Heart left ventricle (tissue), 16 donors: ENCODE data around the gene RNF217. TPM values are rescaled to one million over a fixed set of nuclear protein-coding genes. Genes with fewer than 3 reads are reported as not detected.

Experiments
- ATAC-seq, 4 donors: fragments of 200-7000 bp; cut with Tn5 transposase; one replicate each; pipeline ENCODE4 v1.9.1; 2020 to 2022; ENCODE audit warnings: moderate library complexity in 4 of 4, mild to moderate bottlenecking in 3 of 4, moderate number of reproducible peaks in 1 of 4
- DNase-seq, 5 donors: peaks; one replicate each; pipeline ENCODE4 v3.0.0-alpha.2; 2020
- H3K27ac ChIP-seq, 12 donors: fragments of 200-600 bp; sonication (generic) in 4 of 12; one replicate each; pipeline versions ENCODE4 v1.5.0 to v1.8.0; 2016 to 2022; ENCODE audit warnings: mild to moderate bottlenecking in 2 of 12
- H3K27me3 ChIP-seq, 9 donors: fragments of 200-600 bp; sonication (generic) in 2 of 9; one replicate each; pipeline versions ENCODE4 v1.5.1 to v1.8.0; 2016 to 2022; ENCODE audit warnings: mild to moderate bottlenecking in 3 of 9
- H3K36me3 ChIP-seq, 9 donors: fragments of 200-600 bp; sonication (generic) in 2 of 9; one replicate each; pipeline versions ENCODE4 v1.5.0 to v1.8.0; 2018 to 2022; ENCODE audit warnings: mild to moderate bottlenecking in 2 of 9
- H3K4me1 ChIP-seq, 12 donors: fragments of 200-600 bp; sonication (generic) in 4 of 12; one replicate each; pipeline versions ENCODE4 v1.5.0 to v1.8.0; 2016 to 2022; ENCODE audit warnings: mild to moderate bottlenecking in 3 of 12
- H3K4me3 ChIP-seq, 12 donors: fragments of 200-600 bp; sonication (generic) in 4 of 12; one replicate each; pipeline versions ENCODE4 v1.5.0 to v1.8.0; 2017 to 2022; ENCODE audit warnings: mild to moderate bottlenecking in 9 of 12, moderate library complexity in 4 of 12
- H3K9me3 ChIP-seq, 12 donors: fragments of 200-600 bp; sonication (generic) in 4 of 12; one replicate each; pipeline versions ENCODE4 v1.5.0 to v1.8.0; 2016 to 2022; ENCODE audit warnings: mild to moderate bottlenecking in 1 of 12
- CTCF ChIP-seq, 12 donors: fragments of 200-600 bp; sonication (generic) in 4 of 12; IDR thresholded peaks; one replicate each; pipeline versions ENCODE4 v1.5.0 to v1.8.0; 2018 to 2022; ENCODE audit warnings: antibody characterized with exemption in 12 of 12, mild to moderate bottlenecking in 5 of 12
- POLR2A ChIP-seq, 2 donors: fragments of 450-650 bp; IDR thresholded peaks; one replicate each; pipeline ENCODE4 v1.6.1; 2017; ENCODE audit warnings: antibody characterized with exemption in 2 of 2, mild to moderate bottlenecking in 2 of 2, moderate library complexity in 2 of 2
- WGBS, 4 donors: extraction: QIAGEN DNeasy Blood & Tissue Kit in 2 of 4; methylation state at CpG; one replicate each; pipeline versions ENCODE4 v1.1.5 to v1.1.7; 2013 to 2018; 5-methylcytosine and 5-hydroxymethylcytosine counted together
- intact Hi-C, 10 donors: fragments of 100-400 bp; cut with DNase I; formaldehyde crosslinking; loops; one replicate each; pipeline versions ENCODE4 v1.11.1 to v1.14.2; 2022
- polyA plus RNA-seq, 2 donors: library from polyadenylated mRNA; stranded (reverse); fragments of 200-250 nt; gene quantifications; one replicate each; pipeline ENCODE4 v1.2.3, GENCODE V29; 2013
- total RNA-seq, 9 donors: library from RNA; depleted of rRNA in 2 of 9; stranded (reverse); fragments of >200 nt in 2 of 9; fragmentation: NEBNext Ultra II Directional in 3 of 9; extraction: Animal tissue kit (Norgen Biotek cat#: 25700) in 3 of 9; gene quantifications; one replicate each; pipeline versions ENCODE4 v1.1.0 to v1.2.4, GENCODE V29; 2016 to 2023
- donor health status: ischemic (EF 13 %, LVEDD 7.1; RV severe dilation, severe dysfunction).
- donor health status: healthy with polysubstance abuse.
- donor health status: DM: no; HTN: yes; CAD: no.
- donor health status: DM: no; HTN: no; CAD: no.
- donor health status: ischemic (EF 25% LVEDD 6.9; RV normal size, moderate dysfunction).
- donor health status: ischemic (EF 25% LVEDD 5.7; RV mildly dilated, moderate dysfunction).
- donor health status: healthy.
- donor health status: DM: yes; HTN: yes; CAD: no.
- donor health status: ischemic (EF 35%, LVEDD 5.7; RV mildly dilated, moderate dysfunction).
- donor health status: nonischemic (EF 11% LVEDD 7.7; RV severe dilation, severe dysfunction).
- donor health status: DM: yes; HTN: yes; CAD: no.
- donor health status: PGD.
- donor health status: ischemic (EF 29% LVEDD 5.4; RV normal size, mild dysfunction).
- donor health status: nonischemic (EF 23%, LVEDD 6.1; RV moderate dilation, normal function).

RNF217 gene
- total and polyA plus RNA-seq, 11 donors: 2.2 to 21.6 (median 13.9) TPM

DNA sequence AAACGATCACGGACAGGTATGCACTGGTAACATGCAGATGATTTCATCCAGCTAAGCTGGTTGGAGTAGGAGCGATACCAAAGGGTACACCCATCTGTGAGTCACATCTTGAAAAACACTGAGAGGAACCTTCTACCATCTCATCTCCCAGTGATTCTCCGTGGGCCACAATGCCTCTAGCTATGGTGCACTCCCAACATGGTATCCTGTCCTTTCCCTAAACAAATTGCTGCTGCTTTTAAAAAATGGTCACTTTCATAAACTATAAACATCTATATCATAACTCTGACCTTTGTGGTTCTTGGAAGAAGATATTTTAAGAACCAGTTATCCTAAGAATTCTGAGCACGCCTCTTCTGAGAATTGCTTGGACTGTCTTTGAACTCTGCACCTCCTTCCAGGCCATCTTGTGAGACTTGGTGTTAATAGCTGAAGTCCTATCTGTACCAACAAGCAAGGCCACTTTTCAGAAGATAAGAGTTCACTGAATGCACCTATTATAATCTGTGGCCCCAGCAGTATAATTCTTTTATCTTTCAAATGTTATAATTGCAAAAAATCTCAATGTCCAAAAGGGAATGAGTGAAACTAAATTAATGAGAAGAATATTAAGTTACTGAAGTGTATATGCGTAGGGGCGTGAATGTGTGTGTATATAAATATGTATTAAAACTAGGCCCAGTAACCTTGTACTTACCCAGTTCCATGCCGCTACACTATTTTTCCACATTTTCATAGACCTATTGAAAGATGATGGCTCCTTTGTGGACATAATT, 120.9 kb downstream of the RNF217 start:
- Histone ChIP-seq H3K4me1 (peaks cover 0 to 6% (median 0%) of the 10 kb centered on the region in 12 donors), H3K27me3 (no peaks in the 10 kb centered on the region), H3K9me3 (no peaks in the 10 kb centered on the region), H3K27ac (no peak overlapping the region), H3K36me3 (peaks cover 0 to 31% (median 10%) of the 10 kb centered on the region in 9 donors), H3K4me3 (no peak overlapping the region)
- ATAC-seq (no peak), DNase-seq (no peak)
- intact Hi-C loops: loop anchor here in 1 of 10 donors (10.0 kb wide), 1 partner anchor 108 kb away; no protein-coding TSS in a partner anchor
- no peak for TF ChIP-seq CTCF (IDR thresholded peaks at IDR 0.05)
- TF ChIP-seq POLR2A (IDR thresholded peaks at IDR 0.05): no peak
- WGBS, 4 donors: 93 to 98% (median 97%) methylated on average over 8 of the region's 8 CpGs

GRCh38 chr6:125083684-125083990, 121.4 kb downstream of the RNF217 start:
- no peak for TF ChIP-seq CTCF (IDR thresholded peaks at IDR 0.05)
- TF ChIP-seq POLR2A (IDR thresholded peaks at IDR 0.05): no peak
- peaks cover 0 to 6% (median 0%) of the 10 kb centered on the region in 12 donors for H3K4me1 ChIP-seq
- intact Hi-C loops: loop anchor here in 1 of 10 donors (10.0 kb wide), 1 partner anchor 109 kb away; no protein-coding TSS in a partner anchor
- no peaks in the 10 kb centered on the region for H3K27me3 ChIP-seq
- no peak overlapping the region for H3K27ac ChIP-seq
- 93 to 97% (median 95%) methylated on average over 2 of the region's 2 CpGs for WGBS, 4 donors
- H3K4me3 ChIP-seq: no peak overlapping the region
- no peak for ATAC-seq
- H3K9me3 ChIP-seq: no peaks in the 10 kb centered on the region
- no peak for DNase-seq
- H3K36me3 ChIP-seq: peaks cover 0 to 31% (median 10%) of the 10 kb centered on the region in 9 donors

DNA sequence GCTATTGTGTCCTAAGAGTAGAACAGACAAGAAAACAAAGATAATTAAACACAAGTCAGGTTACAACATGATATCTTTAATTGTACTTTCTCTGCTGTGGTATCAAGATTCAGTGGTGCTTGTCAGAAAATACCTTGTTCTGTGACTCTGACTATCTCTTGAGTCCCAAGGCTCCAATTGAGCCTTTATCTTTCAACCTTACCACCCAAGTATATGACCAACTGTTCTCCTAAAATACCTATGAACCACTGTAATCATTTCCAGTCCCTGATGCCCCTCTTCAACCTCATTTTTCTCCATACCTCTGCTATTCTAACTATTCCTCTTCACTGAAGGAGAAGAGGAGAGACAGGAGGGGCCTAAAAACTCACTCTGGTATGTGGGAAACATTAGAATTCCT, 124.5 kb downstream of the RNF217 start:
- Histone ChIP-seq H3K9me3 (no peaks in the 10 kb centered on the region), H3K27ac (no peak overlapping the region), H3K4me1 (peaks cover 0 to 6% (median 0%) of the 10 kb centered on the region in 12 donors), H3K36me3 (peaks cover 0 to 21% (median 10%) of the 10 kb centered on the region in 9 donors), H3K27me3 (no peaks in the 10 kb centered on the region), H3K4me3 (no peak overlapping the region)
- TF ChIP-seq CTCF (IDR thresholded peaks at IDR 0.05) (no peak), POLR2A (IDR thresholded peaks at IDR 0.05) (no peak)
- ATAC-seq (no peak), DNase-seq (no peak)
- intact Hi-C loops: loop anchor here in 1 of 10 donors (10.0 kb wide), 1 partner anchor 112 kb away; no protein-coding TSS in a partner anchor

- Histone ChIP-seq H3K9me3 (no peaks in the 10 kb centered on the region), H3K36me3 (peaks cover 0 to under 1% (median 0%) of the 10 kb centered on the region in 9 donors), H3K27ac (peak overlapping the region in 3 of 12 donors; percentile 11 to 41 (median 30)), H3K4me1 (peaks cover 0 to 6% (median 0%) of the 10 kb centered on the region in 12 donors), H3K27me3 (no peaks in the 10 kb centered on the region), H3K4me3 (no peak overlapping the region)
- 53 to 65% (median 60%) methylated on average over 5 of the region's 5 CpGs for WGBS, 4 donors
- TF ChIP-seq CTCF (IDR thresholded peaks at IDR 0.05) (no peak), POLR2A (IDR thresholded peaks at IDR 0.05) (no peak)
- intact Hi-C loops: loop anchor here in 1 of 10 donors (10.0 kb wide), 1 partner anchor 114 kb away; no protein-coding TSS in a partner anchor
- DNase-seq (no peak), ATAC-seq (peak; percentile 71 to 82 (median 76))
Measured at GRCh38 chr6:125088963-125089362, 126.7 kb downstream of the RNF217 start.
